H1 (cell line): ENCODE data around the gene TNS1. TPM values are rescaled to one million over a fixed set of nuclear protein-coding genes. Genes with fewer than 3 reads are reported as not detected.

Experiments
- ATF3 ChIP-seq: IDR thresholded peaks from 2 replicates; pipeline ENCODE4 v1.6.1; 2011; ENCODE audit warnings: low read depth, mild to moderate bottlenecking, low read length; ENCODE audit not compliant: insufficient read depth
- NRF1 ChIP-seq: IDR thresholded peaks from 2 replicates; pipeline ENCODE4 v1.6.1; 2011; ENCODE audit warnings: mild to moderate bottlenecking, low read depth, low read length, improper control_type of control experiment
- PHF8 ChIP-seq: fragments of 200-600 bp; sonication (generic); conservative IDR thresholded peaks from 2 replicates; pipeline ENCODE4 v1.7.1; 2012; ENCODE audit warnings: low read depth, mild to moderate bottlenecking, inconsistent platforms, low read length, moderate library complexity
- polyA plus RNA-seq, 7 experiments: library from polyadenylated mRNA; depleted of rRNA in 3 of 7; stranded (reverse) in 5 of 7; unstranded in 2 of 7; fragments of >200 nt in 5 of 7; fragments of 200-250 nt in 2 of 7; gene quantifications; 1 replicate in 5 of 7; 2 replicates in 1 of 7; 4 replicates in 1 of 7; pipeline versions ENCODE4 v1.2.1 to v1.2.3, GENCODE V29; 2011 to 2013; ENCODE audit warnings: missing spikeins in 2 of 7, mixed read lengths in 2 of 7
- total RNA-seq: library from RNA; stranded (reverse); fragmentation: NEBNext Ultra II Directional; extraction: Animal tissue kit (Norgen Biotek cat#: 25700); gene quantifications from 2 replicates; pipeline ENCODE4 v1.2.1, GENCODE V29; 2021

The TNS1 gene
- total and polyA plus RNA-seq, 2 of the 8 experiments (the other 6 are each of a cell fraction or from before 2014, with no cell fraction given) = 1.5 to 5.1 TPM

- TF ChIP-seq ATF3 = no peak
- no peak for TF ChIP-seq NRF1
- TF ChIP-seq PHF8 = no peak
Observed at GRCh38 chr2:217959723-217960122, 43.1 kb downstream of the TNS1 start (continued).
